Loucy (cell line): ENCODE results near the gene PIGR.
A peak's percentile ranks its signal among the peaks of the same experiment; 100 is the strongest.

ENCODE experiments used
- H2AFZ ChIP-seq: fragments of 200-600 bp; sonication (generic); 2 replicates; pipeline ENCODE4 v1.6.0; 2016; ENCODE audit warnings: antibody characterized with exemption, mild to moderate bottlenecking, low read length, moderate library complexity
- H3F3A ChIP-seq: fragments of 200-600 bp; 2 replicates; pipeline ENCODE4 v1.6.0; 2016; ENCODE audit warnings: antibody characterized with exemption, low read depth, mild to moderate bottlenecking
- H3K27me3 ChIP-seq: fragments of 200-600 bp; sonication (generic); 2 replicates; pipeline ENCODE4 v1.6.1; 2014; ENCODE audit warnings: low read length, mild to moderate bottlenecking; ENCODE audit not compliant: insufficient read depth, poor library complexity, severe bottlenecking
- H3K36me3 ChIP-seq: fragments of 200-600 bp; sonication (generic); 2 replicates; pipeline ENCODE4 v1.6.1; 2016; ENCODE audit warnings: low read length; ENCODE audit not compliant: insufficient read depth
- H3K4me1 ChIP-seq: fragments of 200-600 bp; sonication (generic); 2 replicates; pipeline ENCODE4 v1.5.1; 2014; ENCODE audit warnings: low read length, mild to moderate bottlenecking; ENCODE audit not compliant: insufficient read depth, poor library complexity, severe bottlenecking
- H3K4me2 ChIP-seq: fragments of 200-600 bp; sonication (generic); 2 replicates; pipeline ENCODE4 v1.6.0; 2014; ENCODE audit warnings: antibody characterized with exemption, low read length, low read depth, mild to moderate bottlenecking; ENCODE audit not compliant: poor library complexity, severe bottlenecking
- H3K4me3 ChIP-seq: fragments of 200-600 bp; sonication (generic); 2 replicates; pipeline ENCODE4 v1.5.1; 2014; ENCODE audit warnings: low read length, mild to moderate bottlenecking, mixed read lengths; ENCODE audit not compliant: poor library complexity, severe bottlenecking
- H3K79me2 ChIP-seq: fragments of 200-600 bp; sonication (generic); 2 replicates; pipeline ENCODE4 v1.6.1; 2014; ENCODE audit warnings: low read length; ENCODE audit not compliant: insufficient read depth
- H3K9ac ChIP-seq: fragments of 200-600 bp; sonication (generic); 2 replicates; pipeline ENCODE4 v1.6.0; 2014; ENCODE audit warnings: mild to moderate bottlenecking, low read depth, low read length, moderate library complexity; ENCODE audit not compliant: poor library complexity, severe bottlenecking
- H3K9me2 ChIP-seq: fragments of 200-600 bp; sonication (generic); replicated peaks from 2 replicates; pipeline ENCODE4 v1.6.1; 2016; ENCODE audit warnings: low read depth, low read length, mixed read lengths
- H3K9me3 ChIP-seq: fragments of 200-600 bp; sonication (generic); 2 replicates; pipeline ENCODE4 v1.6.1; 2014; ENCODE audit warnings: mild to moderate bottlenecking, antibody characterized with exemption, low read length, low read depth; ENCODE audit not compliant: insufficient read depth
- H4K20me1 ChIP-seq: fragments of 200-600 bp; sonication (generic); 2 replicates; pipeline ENCODE4 v1.6.0; 2014; ENCODE audit warnings: antibody characterized with exemption, low read length, mild to moderate bottlenecking; ENCODE audit not compliant: insufficient read depth, poor library complexity, severe bottlenecking
- EZH2phosphoT487 ChIP-seq: fragments of 200-600 bp; IDR thresholded peaks from 2 replicates; pipeline ENCODE4 v1.6.1; 2018; ENCODE audit warnings: antibody characterized with exemption, mild to moderate bottlenecking, moderate library complexity, borderline replicate concordance
- TF ChIP-seq, protein P1 (sequence below): fragments of 200-600 bp; sonication (generic); conservative IDR thresholded peaks from 2 replicates; pipeline ENCODE4 v1.5.1; 2014; ENCODE audit warnings: mild to moderate bottlenecking, antibody characterized with exemption, low read length

Gene PIGR

GRCh38 chr1:206922524-206922923 is 23.7 kb downstream of the PIGR start:
- Histone ChIP-seq H3K79me2 (no peaks in the 10 kb centered on the region), H3K9me2 (no peaks in the 10 kb centered on the region), H3K27me3 (no peaks in the 10 kb centered on the region), H4K20me1 (no peaks in the 10 kb centered on the region), H3K4me1 (peaks cover 33% of the 10 kb centered on the region), H3K36me3 (no peaks in the 10 kb centered on the region), H2AFZ (no peak overlapping the region), H3K4me3 (peak overlapping the region; percentile 56), H3K9me3 (no peaks in the 10 kb centered on the region), H3K4me2 (peak overlapping the region; percentile 72), H3F3A (no peaks in the 10 kb centered on the region), H3K9ac (peak overlapping the region; percentile 63)
- TF ChIP-seq, protein P1, sequence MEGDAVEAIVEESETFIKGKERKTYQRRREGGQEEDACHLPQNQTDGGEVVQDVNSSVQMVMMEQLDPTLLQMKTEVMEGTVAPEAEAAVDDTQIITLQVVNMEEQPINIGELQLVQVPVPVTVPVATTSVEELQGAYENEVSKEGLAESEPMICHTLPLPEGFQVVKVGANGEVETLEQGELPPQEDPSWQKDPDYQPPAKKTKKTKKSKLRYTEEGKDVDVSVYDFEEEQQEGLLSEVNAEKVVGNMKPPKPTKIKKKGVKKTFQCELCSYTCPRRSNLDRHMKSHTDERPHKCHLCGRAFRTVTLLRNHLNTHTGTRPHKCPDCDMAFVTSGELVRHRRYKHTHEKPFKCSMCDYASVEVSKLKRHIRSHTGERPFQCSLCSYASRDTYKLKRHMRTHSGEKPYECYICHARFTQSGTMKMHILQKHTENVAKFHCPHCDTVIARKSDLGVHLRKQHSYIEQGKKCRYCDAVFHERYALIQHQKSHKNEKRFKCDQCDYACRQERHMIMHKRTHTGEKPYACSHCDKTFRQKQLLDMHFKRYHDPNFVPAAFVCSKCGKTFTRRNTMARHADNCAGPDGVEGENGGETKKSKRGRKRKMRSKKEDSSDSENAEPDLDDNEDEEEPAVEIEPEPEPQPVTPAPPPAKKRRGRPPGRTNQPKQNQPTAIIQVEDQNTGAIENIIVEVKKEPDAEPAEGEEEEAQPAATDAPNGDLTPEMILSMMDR: no peak
- TF ChIP-seq EZH2phosphoT487: no peak

DNA sequence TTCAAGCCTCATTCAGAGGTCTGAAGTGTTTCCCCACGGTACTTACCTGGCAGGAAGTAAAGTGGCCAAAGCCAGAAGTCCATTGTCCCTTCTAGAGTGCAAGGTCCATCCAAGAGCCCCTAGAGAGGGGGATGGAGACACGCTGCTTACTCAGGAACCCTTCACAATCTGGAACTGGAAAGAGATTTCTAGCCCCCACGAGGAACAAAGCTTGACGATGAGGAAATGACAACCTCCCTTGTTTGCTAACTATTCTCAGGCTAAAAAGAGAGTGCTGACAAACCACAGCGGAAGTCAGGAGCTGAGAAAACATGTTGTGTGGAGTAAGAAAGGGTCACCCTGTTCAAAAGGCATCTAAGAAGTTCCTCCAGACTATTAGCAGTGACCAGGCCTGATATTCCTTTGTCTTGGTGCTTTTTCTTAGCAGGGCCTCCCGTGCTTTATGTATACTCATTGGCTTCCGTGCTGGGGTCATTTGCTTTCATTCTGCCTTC is 24.4 kb downstream of the PIGR start, which contains the start of gene FCMR:
FCMR (minus strand) TSS at position 170 of the 494 bp plus-strand sequence; CDS start at position 83, 87 bp downstream.
- peak within 1 kb of the TSS; percentile 56 for H3K4me3 ChIP-seq
- peak within 1 kb of the TSS; percentile 72 for H3K4me2 ChIP-seq

GRCh38 chr1:206918076-206918475 is 28.2 kb downstream of the PIGR start:
- Histone ChIP-seq H3K4me1 (peaks cover 24% of the 10 kb centered on the region), H3K79me2 (no peaks in the 10 kb centered on the region), H3K9me2 (no peaks in the 10 kb centered on the region), H3K4me3 (no peak overlapping the region), H3K9me3 (no peaks in the 10 kb centered on the region), H4K20me1 (no peaks in the 10 kb centered on the region), H3K4me2 (no peak overlapping the region), H3K9ac (no peak overlapping the region), H2AFZ (no peak overlapping the region), H3F3A (no peaks in the 10 kb centered on the region), H3K27me3 (no peaks in the 10 kb centered on the region), H3K36me3 (no peaks in the 10 kb centered on the region)
- no peak for TF ChIP-seq EZH2phosphoT487
- TF ChIP-seq, protein P1: no peak

More for the DNA sequence above, 24.4 kb downstream of the PIGR start, which contains the start of gene FCMR:
- peak within 1 kb of the TSS; percentile 75 for H2AFZ ChIP-seq
- no peaks in the 10 kb centered on the region for H4K20me1 ChIP-seq
- H3K27me3 ChIP-seq: no peaks in the 10 kb centered on the region
- H3K9me3 ChIP-seq: no peaks in the 10 kb centered on the region
- TF ChIP-seq EZH2phosphoT487: no peak
- TF ChIP-seq, protein P1: no peak
- H3K79me2 ChIP-seq: no peaks in the 10 kb centered on the region
- H3K9ac ChIP-seq: peak within 1 kb of the TSS; percentile 63
- H3K36me3 ChIP-seq: no peaks in the 10 kb centered on the region
- H3F3A ChIP-seq: no peaks in the 10 kb centered on the region
- H3K4me1 ChIP-seq: peaks cover 33% of the 10 kb centered on the region
- H3K9me2 ChIP-seq: no peaks in the 10 kb centered on the region
